Muscle layer of duodenum (tissue), 2 donors: ENCODE measurements around the gene SIN3B.

Experiments used
- H3K27ac ChIP-seq: one replicate; pipeline ENCODE4 v1.7.0; 2013; ENCODE audit warnings: mild to moderate bottlenecking, low read length
- H3K27me3 ChIP-seq: one replicate; pipeline ENCODE4 v1.7.0; 2013; ENCODE audit warnings: low read depth, mild to moderate bottlenecking, control low read depth, low read length
- H3K36me3 ChIP-seq, 2 donors: one replicate each; pipeline ENCODE4 v1.7.0; 2013; ENCODE audit warnings: low read length in 2 of 2, control low read depth in 1 of 2, mild to moderate bottlenecking in 1 of 2; ENCODE audit not compliant: insufficient read depth in 2 of 2, control insufficient read depth in 1 of 2
- H3K4me1 ChIP-seq, 2 donors: one replicate each; pipeline ENCODE4 v1.7.0; 2013; ENCODE audit warnings: low read length in 2 of 2, mild to moderate bottlenecking in 2 of 2, control low read depth in 1 of 2, moderate library complexity in 1 of 2; ENCODE audit not compliant: insufficient read depth in 2 of 2, control insufficient read depth in 1 of 2
- H3K4me3 ChIP-seq, 2 donors: one replicate each; pipeline ENCODE4 v1.7.0; 2013; ENCODE audit warnings: low read length in 2 of 2, low read depth in 1 of 2, mild to moderate bottlenecking in 1 of 2
- H3K9me3 ChIP-seq, 2 donors: one replicate each; pipeline ENCODE4 v1.7.0; 2013; ENCODE audit warnings: low read length in 2 of 2, control low read depth in 1 of 2, mild to moderate bottlenecking in 1 of 2; ENCODE audit not compliant: control insufficient read depth in 1 of 2
- donor health status: healthy.

SIN3B gene

DNA sequence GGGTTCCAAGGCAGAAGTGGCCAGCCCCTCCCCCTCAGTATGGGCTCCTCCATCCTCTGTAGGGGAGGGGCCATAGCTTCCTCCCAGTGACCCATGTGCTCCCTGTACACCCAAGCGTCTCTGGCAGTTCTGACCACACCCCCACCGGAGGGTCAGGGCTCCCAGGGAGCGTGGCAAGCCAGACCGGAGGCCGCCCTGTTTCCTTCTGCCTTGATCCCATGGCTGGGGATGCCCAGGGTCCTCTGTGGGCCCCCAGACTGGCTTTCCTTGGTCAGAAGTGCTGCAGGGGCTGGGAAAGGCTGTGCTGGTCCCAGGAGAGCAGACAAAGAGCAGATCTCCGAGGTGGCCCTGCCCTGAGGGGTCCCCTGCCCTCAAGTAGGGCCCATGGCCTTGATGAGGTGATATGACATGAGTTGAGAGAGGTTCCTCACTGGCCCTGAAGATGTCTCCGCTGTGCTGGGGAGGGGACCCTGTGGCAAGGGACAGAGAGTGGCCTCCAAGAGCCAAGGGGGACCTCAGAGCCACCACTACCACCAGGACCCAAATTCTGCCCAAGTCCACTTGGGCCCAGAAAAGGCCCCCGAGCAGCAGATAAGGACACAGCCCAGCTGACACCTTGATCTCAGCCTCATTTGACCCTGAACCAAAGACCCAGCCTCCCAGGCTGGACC is 51.8 kb downstream of the SIN3B start:
- H3K4me3 ChIP-seq, result no peak overlapping the region
- H3K9me3 ChIP-seq, result peaks cover 0 to 16% of the 10 kb centered on the region in 2 donors
- H3K4me1 ChIP-seq, result no peaks in the 10 kb centered on the region
- H3K36me3 ChIP-seq, result peaks cover 8 to 49% of the 10 kb centered on the region in 2 donors
- H3K27me3 ChIP-seq, result no peaks in the 10 kb centered on the region
- H3K27ac ChIP-seq, result no peak overlapping the region

DNA sequence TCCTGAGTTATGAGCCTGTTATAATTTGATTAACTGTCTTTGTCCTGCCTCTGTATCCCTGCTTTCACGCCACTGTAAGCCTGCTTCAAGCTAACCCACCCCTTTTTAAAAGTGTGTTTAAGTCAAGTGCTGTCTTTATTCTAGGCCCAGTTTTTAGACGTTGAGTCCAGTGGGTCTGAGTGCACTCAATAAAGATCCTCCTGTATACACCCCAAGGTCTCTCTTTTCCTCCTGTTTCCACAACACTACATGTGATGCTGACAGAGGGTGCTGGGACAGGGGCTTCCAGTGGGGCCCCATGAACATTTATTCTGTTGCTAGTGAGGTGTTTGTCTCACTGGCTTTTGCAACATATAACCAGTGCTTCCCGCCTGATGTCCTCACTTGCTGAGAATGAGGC is 52.9 kb downstream of the SIN3B start:
- Histone ChIP-seq H3K4me1 (no peaks in the 10 kb centered on the region), H3K27me3 (no peaks in the 10 kb centered on the region), H3K36me3 (peaks cover 8 to 38% of the 10 kb centered on the region in 2 donors), H3K27ac (no peak overlapping the region), H3K4me3 (no peak overlapping the region), H3K9me3 (peaks cover 0 to 16% of the 10 kb centered on the region in 2 donors)

DNA sequence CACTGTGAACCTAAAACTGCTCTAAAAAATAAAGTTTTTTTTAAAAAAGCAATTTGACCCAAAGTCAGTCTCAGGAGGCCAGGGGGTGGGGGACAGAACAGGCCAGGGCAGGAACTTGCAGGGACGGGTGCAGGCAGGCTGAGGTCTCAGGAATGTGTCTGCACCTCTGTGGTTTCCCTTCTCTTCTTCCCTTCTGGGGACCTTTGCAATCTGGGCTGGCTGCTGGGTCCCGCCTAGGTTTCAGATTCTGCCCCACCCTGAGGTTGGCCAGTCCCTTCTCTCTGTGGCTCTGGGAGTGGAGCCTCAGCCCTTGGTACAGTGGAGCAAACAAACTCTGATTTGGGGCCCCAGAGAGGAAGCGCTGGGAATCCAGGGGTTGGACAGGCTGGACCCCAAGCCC is 54.3 kb downstream of the SIN3B start:
- peaks cover 8 to 24% of the 10 kb centered on the region in 2 donors for H3K36me3 ChIP-seq
- H3K4me3 ChIP-seq, result no peak overlapping the region
- H3K27me3 ChIP-seq, result no peaks in the 10 kb centered on the region
- H3K4me1 ChIP-seq, result no peaks in the 10 kb centered on the region
- H3K27ac ChIP-seq, result no peak overlapping the region
- H3K9me3 ChIP-seq, result peaks cover 0 to 16% of the 10 kb centered on the region in 2 donors

DNA sequence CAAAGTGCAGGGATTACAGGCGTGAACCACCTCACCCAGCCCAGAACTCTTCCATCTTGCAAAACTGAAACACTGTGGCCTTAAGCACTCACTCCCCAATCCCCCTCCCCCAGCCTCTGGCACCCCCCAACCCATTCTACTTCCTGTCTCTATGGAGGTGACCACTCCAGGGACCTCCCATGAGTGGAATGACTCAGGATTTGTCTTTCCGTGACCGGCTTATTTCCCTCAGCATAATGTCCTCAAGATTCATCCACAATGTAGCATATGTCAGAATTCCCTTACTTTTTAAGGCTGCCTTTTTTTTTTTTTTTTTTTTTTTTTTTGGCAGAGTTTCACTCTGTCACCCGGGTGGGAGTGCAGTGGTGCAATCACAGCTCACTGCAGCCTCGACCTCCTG is 56.0 kb downstream of the SIN3B start:
- H3K27ac ChIP-seq, result no peak overlapping the region

DNA sequence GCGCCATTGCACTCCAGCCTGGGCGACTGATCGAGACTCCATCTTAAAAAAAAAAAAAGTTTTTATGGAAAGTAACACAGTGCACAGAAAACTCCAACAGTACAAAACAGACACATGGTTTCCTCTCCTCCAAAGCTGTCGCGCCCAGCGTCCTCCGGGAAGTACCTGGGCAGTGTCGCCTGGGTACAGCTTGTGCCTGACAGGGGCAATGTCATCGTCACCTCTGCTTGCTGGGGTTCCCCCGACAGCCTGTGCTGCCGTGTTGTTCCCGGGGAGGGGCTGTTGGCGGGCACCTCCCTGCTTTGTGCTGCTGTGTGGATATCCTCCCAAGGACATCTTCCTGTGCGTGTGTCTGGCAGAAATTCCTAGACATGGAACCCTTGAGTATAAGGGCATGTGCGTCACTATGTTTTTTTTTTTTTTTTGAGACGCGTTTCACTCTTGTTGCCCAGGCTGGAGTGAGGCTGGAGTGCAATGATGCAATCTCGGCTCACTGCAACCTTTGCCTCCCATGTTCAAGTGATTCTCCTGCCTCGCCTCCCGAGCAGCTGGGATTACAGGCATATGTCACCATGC is 57.2 kb downstream of the SIN3B start:
- Histone ChIP-seq H3K9me3 (peaks cover 0 to 12% of the 10 kb centered on the region in 2 donors), H3K27me3 (no peaks in the 10 kb centered on the region), H3K36me3 (no peaks in the 10 kb centered on the region)

More for the DNA sequence above, 56.0 kb downstream of the SIN3B start:
- Histone ChIP-seq H3K27me3 (no peaks in the 10 kb centered on the region), H3K4me3 (no peak overlapping the region), H3K4me1 (no peaks in the 10 kb centered on the region), H3K36me3 (peaks cover 0 to 8% of the 10 kb centered on the region in 2 donors), H3K9me3 (peaks cover 0 to 16% of the 10 kb centered on the region in 2 donors)

DNA sequence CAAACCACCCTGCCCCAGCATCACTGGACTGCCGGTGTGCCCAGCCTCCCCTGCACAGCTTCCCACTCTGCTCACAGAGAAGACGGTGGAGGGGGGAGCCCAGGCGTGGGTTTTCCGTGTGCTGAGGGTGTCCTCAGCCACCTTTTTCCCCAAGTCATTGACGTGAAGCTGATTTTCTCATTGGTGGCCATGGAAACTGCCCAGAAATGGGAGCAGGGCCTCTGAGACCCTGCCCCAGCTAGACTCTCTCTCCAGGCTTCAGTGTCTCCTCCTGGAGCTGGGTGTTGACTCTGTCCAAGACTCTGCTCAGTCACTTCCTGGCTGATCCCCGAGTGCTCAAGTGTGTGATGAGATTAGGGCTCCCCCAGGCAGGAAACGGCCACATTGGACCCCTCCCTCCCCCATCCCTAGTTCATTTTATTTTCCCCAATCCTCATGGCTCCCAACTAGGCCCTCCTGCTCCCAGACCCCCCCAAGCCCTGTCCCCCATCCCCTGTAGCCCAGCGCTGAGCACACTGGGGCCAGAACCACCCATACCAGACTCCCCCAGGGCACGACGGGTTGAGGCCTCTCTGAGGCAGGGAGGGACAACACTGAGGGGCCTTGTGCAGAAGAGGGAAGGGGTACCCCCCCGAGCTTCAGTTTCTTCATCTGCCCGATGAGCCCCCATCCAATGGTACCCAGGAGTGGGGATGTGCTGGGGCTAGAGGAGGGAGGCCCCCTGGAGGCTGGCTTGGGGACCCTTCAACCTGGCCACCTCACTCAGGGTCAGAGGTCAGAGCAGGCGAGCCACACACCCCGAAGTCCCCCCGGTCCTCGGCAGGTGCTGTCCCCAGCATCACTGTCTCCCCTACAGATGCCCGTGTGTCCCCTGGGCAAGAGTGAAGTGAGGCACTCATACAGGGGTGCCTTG is 58.4 kb downstream of the SIN3B start:
- H3K27ac ChIP-seq, result no peak overlapping the region
- H3K36me3 ChIP-seq, result no peaks in the 10 kb centered on the region
- no peak overlapping the region for H3K4me3 ChIP-seq
- H3K27me3 ChIP-seq, result no peaks in the 10 kb centered on the region
- H3K4me1 ChIP-seq, result no peaks in the 10 kb centered on the region
- peaks cover 0 to 3% of the 10 kb centered on the region in 2 donors for H3K9me3 ChIP-seq

More for the DNA sequence above, 57.2 kb downstream of the SIN3B start:
- no peaks in the 10 kb centered on the region for H3K4me1 ChIP-seq
- H3K4me3 ChIP-seq, result no peak overlapping the region
- H3K27ac ChIP-seq, result no peak overlapping the region

DNA sequence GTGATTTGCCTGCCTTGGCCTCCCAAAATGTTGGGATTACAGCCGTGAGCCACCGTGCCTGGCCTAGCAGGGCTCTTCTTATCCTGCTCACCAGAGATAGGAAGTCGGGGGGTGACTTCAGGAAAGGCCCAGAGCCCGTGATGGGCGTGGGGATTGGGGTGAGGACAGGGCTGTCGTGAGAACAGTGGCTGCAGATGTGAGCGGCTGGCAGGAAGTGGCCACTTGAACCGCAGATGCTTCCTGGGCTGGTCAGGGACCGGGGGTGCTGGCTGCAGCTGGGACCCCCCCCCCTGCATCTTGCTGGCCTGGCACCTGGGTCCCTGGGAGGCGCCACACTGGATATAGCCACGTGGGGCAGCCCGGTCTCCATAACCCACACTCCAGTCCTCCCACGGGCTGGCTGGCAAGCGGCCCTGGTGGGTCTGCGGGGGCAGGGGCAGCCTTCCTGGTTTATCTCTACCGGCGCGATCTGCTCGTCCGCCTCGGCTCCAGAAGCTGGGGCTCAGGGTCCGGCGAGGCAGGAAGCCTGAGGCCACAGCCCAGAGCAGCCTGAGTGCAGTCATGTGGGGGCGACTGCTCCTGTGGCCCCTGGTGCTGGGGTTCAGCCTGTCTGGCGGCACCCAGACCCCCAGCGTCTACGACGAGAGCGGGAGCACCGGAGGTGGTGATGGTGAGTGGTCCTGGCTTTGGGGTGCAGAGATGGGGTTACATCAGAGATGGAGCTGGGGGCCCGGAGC is 59.6 kb downstream of the SIN3B start, which contains the start of gene F2RL3:
F2RL3 (plus strand) TSS at position 371 of the 737 bp plus-strand sequence; CDS start at position 562, 191 bp downstream.
- Histone ChIP-seq H3K4me1 (no peaks in the 10 kb centered on the region), H3K36me3 (no peaks in the 10 kb centered on the region), H3K9me3 (no peaks in the 10 kb centered on the region), H3K27me3 (no peaks in the 10 kb centered on the region), H3K4me3 (no peak within 1 kb of the TSS), H3K27ac (no peak within 1 kb of the TSS)

DNA sequence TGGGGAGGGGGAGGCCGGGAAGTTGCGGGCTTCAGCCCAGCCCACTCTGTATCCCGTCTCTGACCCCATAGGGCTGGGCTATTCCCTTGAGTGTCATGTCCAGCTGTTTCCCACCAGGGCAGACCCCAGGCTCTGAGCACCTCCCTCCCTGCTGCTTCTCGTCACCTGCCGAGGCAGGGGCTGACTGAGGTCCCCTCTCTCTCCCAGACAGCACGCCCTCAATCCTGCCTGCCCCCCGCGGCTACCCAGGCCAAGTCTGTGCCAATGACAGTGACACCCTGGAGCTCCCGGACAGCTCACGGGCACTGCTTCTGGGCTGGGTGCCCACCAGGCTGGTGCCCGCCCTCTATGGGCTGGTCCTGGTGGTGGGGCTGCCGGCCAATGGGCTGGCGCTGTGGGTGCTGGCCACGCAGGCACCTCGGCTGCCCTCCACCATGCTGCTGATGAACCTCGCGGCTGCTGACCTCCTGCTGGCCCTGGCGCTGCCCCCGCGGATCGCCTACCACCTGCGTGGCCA is 60.2 kb downstream of the SIN3B start:
- H3K27me3 ChIP-seq, result no peaks in the 10 kb centered on the region
- H3K9me3 ChIP-seq, result no peaks in the 10 kb centered on the region
- no peak overlapping the region for H3K4me3 ChIP-seq
- no peak overlapping the region for H3K27ac ChIP-seq
- no peaks in the 10 kb centered on the region for H3K36me3 ChIP-seq
- no peaks in the 10 kb centered on the region for H3K4me1 ChIP-seq

DNA sequence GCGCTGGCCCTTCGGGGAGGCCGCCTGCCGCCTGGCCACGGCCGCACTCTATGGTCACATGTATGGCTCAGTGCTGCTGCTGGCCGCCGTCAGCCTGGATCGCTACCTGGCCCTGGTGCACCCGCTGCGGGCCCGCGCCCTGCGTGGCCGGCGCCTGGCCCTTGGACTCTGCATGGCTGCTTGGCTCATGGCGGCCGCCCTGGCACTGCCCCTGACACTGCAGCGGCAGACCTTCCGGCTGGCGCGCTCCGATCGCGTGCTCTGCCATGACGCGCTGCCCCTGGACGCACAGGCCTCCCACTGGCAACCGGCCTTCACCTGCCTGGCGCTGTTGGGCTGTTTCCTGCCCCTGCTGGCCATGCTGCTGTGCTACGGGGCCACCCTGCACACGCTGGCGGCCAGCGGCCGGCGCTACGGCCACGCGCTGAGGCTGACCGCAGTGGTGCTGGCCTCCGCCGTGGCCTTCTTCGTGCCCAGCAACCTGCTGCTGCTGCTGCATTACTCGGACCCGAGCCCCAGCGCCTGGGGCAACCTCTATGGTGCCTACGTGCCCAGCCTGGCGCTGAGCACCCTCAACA is 60.8 kb downstream of the SIN3B start:
- no peak overlapping the region for H3K4me3 ChIP-seq
- H3K9me3 ChIP-seq, result no peaks in the 10 kb centered on the region
- no peak overlapping the region for H3K27ac ChIP-seq
- H3K4me1 ChIP-seq, result no peaks in the 10 kb centered on the region
- no peaks in the 10 kb centered on the region for H3K27me3 ChIP-seq
- H3K36me3 ChIP-seq, result no peaks in the 10 kb centered on the region

DNA sequence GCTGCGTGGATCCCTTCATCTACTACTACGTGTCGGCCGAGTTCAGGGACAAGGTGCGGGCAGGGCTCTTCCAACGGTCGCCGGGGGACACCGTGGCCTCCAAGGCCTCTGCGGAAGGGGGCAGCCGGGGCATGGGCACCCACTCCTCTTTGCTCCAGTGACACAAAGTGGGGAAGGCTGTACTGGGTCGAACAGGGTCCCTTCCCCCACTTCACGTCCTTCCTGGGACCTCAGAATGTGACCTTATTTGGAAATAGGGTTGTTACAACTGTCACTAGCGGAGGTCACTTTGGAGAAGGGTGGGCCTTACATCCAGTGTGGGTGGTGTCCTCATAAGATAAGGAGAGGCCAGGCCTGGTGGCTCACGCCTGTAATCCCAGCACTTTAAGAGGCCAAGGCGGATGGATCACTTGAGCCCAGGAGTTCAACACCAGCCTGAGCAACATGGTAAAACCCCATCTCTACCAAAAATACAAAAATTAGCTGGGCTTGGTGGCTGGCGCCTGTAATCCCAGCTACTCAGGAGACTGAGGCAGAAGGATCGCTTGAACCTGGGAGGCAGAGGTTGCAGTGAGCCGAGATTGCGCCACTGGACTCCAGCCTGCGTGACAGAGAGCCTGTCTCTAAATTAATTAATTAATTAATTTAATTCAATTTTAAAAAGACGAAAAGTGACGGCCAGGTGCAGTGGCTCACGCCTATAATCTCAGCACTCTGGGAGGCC is 61.4 kb downstream of the SIN3B start:
- Histone ChIP-seq H3K9me3 (no peaks in the 10 kb centered on the region), H3K4me1 (no peaks in the 10 kb centered on the region), H3K4me3 (no peak overlapping the region), H3K27ac (no peak overlapping the region), H3K36me3 (no peaks in the 10 kb centered on the region), H3K27me3 (no peaks in the 10 kb centered on the region)
